Ureter (tissue), 1 donor: ENCODE measurements around the gene KRTAP10-10. TPM values are rescaled to one million over a fixed set of nuclear protein-coding genes. Genes with fewer than 3 reads are reported as not detected.
A peak's percentile ranks its signal among the peaks of the same experiment; 100 is the strongest.
"Not testable (repeated sequence)": the region's sequence is repeated elsewhere in the genome, so short reads cannot be mapped to it uniquely, and the experiment has no call there.

ENCODE experiments used
- DNase-seq: peaks from one replicate; pipeline ENCODE4 v3.0.0-alpha.2; 2020; ENCODE audit warnings: low spot score
- total RNA-seq: library from RNA; stranded (reverse); gene quantifications from one replicate; pipeline ENCODE4 v1.2.4, GENCODE V29; 2023
- donor health status: DM: yes; HTN: yes; CAD: no.

Gene KRTAP10-10
- total RNA-seq, 1 donor from 2014 or later, result not detected

DNA sequence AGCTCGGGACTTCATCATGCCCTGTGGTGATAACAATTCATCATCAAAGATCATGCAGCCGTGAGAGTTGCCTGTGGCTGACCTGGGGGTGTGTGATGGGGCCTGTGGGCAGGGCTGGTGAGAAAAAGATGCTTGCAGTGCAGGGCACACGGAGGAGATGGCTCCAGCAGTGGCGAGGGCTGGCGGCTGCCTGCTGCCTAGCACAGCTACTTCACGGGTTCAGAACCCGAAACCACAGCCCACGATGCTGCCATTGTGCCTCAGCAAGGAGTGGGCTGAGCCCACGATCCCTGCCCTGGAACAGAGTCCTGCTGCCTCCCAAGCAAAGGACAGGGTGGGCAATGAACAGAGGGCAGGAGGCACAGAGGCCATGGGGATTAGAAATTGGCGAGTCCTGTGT, 10.9 kb upstream of the KRTAP10-10 start:
- DNase-seq, result no peak

DNA sequence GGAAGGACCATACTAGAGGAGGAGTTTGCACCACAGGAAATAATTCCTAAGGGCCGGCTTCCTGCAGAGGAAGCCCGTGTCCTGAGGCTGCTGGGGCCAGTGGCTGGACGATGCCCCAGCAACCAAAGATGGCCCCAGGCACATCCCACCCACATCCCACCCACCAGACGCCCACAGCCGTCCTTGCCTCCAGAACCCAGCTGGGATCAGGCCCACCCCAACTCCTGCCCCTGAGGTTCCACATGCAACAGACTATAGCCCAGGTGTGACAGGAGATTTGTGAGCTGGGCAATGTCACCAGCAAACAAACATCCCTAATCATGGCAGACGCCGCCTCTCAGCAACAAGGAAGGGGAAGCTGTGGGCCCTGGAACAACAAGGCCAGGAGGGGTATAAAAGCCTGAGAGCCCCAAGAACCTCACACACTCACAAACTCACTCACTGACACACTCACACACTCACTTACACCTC, 10.4 kb upstream of the KRTAP10-10 start, which contains the start of gene KRTAP10-9:
Gene KRTAP10-9, plus strand, starts transcription at position 421 of the 471 bp plus-strand sequence. CDS start 79 bp downstream, outside the sequence.
- no peak for DNase-seq

DNA sequence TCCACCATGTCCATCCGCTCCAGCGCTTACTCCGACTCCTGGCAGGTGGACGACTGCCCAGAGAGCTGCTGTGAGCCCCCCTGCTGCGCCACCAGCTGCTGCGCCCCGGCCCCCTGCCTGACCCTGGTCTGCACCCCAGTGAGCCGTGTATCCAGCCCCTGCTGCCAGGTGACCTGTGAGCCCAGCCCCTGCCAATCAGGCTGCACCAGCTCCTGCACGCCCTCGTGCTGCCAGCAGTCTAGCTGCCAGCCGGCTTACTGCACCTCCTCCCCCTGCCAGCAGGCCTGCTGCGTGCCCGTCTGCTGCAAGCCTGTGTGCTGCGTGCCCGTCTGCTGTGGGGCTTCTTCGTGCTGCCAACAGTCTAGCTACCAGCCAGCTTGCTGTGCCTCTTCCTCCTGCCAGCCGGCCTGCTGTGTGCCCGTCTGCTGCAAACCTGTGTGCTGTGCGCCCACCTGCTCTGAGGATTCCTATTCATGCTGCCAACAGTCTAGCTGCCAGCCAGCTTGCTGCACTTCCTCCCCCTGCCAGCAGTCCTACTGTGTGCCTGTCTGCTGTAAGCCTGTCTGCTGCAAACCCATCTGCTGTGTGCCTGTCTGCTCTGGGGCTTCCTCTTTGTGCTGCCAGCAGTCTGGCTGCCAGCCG, 9.9 kb upstream of the KRTAP10-10 start:
- not testable (repeated sequence) for DNase-seq

DNA sequence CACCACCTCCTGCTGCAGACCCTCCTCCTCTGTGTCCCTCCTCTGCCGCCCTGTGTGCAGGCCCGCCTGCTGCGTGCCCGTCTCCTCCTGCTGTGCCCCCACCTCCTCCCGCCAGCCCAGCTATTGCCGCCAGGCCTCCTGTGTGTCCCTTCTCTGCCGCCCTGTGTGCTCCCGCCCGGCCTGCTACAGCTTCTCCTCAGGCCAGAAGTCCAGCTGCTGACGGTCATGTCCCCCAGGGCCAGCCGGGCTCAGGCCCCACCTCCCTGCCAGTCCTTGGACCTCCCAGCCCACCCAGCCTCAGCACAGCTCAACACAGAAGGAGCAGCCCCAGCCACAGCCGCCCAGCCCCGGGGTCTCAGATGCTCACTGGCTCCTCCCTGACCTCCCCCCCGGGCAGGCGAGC, 9.3 kb upstream of the KRTAP10-10 start:
- DNase-seq, result peak; percentile 39

DNA sequence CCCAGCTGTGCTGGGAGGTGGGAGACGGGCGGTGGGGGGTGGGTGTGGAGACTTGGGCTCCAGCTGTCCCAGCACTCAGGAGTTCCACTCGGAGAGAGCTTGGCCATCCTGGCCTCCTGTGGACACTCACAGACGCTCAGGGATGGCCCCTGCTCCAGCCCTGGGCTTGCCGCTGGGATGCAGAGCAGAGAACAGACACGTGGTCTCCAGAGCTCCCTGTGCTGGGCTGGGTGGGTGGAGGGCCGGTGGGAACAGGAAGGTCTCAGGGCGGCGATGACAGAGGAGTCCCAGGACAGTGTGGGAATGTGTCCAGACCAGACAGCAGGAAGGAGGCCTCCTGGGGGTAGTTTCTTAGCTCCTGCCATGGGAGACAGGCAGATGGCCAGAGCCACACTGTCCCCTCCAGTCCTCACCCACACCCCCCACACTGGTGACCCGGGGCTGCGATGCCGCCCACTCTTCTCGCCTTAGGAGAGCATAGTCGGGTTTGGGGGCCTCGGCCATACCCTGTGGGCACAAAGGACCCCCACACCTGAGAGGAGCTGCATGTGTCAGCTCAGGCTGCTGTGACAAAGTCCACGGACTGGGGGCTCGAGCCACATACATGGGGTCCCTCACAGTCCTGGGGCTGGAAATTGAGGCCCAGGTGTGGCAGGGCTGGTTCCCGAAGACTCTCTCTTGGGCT, 8.3 kb upstream of the KRTAP10-10 start:
- no peak for DNase-seq

DNA sequence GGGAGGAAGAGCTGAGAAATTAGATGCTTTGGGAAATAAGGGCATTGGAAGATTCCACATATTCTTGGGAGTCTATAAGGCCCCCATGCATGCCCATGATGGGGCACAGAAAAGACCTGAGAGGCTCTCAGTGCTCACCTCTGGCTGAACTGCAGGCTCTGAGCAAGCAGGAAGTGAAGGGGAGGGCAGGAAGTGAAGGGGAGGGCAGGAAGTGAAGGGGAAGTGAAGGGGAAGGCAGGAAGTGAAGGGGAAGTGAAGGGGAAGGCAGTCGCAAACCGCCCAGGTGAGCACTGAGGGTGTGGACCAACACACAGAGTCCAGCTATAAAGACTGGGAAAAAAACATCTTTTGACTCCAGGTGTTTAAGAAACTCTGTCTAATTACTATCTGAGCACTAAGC, 6.7 kb upstream of the KRTAP10-10 start:
- DNase-seq, result no peak

DNA sequence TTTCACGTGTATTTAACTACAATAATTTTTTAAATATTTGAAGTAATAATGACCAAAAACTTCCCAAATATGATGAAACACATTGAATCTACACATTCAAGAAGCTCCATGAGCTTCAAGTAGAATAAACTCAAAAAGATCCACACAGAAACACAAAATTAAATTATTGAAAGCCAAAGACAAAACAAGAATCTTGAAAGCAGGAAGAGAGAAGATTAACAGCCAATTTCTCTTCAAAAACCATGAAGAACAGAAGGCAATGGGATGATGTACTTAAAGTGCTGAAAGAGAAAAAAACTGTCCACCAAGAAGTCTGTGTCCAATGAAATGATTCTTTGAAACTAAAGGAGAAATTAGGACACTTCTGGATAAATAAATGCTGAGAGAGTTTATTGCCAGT, 5.1 kb upstream of the KRTAP10-10 start:
- DNase-seq, result no peak

DNA sequence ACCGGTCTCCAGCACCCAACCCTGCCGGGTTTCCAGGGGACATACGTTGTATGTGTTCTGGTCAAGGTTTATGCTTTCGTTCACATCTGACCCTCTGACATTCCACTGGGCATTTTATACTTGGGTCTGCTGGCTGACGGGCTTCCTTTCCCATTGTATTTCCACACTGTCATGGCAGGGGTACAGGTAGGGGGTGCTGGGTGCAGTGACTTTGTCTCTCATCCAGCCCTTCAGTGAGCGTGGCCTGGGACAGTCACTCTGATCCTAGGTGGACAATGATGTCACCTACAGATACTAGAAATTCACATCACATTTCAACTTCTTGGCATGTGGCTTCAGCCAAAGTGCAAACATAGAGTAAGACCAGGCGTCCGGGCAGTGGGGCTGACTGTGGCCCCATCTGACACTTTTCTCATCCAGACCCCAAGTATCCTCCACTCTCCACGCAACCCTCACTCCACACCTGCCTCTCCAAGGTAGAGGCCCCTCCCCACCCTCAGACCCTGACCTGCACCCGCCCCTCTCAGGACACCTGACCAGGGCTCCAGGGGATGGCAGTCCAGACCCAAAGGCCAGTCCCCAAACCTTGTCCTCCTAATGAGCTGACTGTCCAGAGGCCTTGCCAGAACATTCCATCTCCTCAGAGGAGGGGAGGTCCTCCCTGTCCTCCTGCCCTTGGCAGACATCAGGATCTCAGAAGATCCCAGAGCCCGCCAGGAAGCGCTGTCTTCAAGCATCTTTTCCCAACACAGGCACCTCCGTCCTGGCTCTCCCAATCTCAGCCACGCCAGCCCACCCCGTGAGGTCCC, 743 bp upstream of the KRTAP10-10 start:
- DNase-seq, result no peak

DNA sequence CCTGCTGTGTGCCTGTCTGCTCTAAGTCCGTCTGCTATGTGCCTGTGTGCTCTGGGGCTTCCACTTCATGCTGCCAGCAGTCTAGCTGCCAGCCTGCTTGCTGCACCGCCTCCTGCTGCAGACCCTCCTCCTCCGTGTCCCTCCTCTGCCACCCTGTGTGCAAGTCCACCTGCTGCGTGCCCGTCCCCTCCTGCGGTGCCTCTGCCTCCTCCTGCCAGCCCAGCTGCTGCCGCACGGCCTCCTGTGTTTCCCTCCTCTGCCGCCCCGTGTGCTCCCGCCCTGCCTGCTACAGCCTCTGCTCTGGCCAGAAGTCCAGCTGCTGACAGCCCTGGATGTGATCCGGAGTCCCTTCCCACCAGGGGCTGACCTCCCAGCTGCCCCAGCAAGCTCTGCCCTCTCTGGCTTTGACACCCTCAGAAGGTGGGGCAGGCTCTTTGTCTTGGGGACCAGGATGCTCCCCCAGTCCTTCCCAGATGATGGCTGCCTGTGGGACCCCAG, 744 bp downstream of the KRTAP10-10 start:
- DNase-seq, result not testable (repeated sequence)

DNA sequence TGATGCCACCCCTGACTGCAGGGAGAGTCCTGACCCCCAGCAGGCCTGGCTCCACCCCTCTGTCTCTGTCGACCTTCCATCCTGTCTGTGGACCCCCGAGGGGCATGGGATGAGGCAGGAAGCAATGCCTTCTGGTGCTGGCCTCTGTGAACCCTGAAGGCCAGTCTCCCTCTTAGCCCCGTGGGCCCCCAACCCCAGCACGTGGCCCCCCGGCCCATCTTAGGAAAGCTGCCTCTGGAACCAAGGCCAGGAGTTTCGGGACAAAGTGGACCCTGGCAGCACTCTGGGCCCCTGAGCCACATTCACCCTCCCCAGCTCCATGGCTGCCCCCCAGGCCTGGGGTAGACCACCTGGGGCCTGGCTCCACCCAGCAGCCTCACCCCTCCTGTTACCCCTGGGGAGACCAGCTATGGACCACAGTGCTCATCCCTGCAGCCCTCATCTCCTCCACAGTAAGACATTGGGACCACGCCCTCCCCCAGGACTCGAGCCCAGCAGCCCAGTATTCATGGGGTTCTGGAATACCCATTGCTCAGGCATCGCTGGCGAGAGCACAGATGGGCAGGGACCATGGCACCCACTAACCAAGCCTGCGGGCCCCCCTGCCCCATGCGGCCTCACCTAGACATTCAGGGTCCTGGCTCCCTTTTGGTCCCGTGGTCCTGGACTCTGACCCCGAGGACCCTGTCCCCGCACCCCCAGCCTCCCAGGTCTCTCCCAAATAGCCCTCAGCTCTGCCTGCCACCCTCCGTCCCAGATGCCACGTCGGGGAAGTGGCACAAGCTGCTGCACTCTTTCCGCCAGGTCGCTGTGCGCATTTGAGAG, 1.6 kb downstream of the KRTAP10-10 start:
- not testable (repeated sequence) for DNase-seq

DNA sequence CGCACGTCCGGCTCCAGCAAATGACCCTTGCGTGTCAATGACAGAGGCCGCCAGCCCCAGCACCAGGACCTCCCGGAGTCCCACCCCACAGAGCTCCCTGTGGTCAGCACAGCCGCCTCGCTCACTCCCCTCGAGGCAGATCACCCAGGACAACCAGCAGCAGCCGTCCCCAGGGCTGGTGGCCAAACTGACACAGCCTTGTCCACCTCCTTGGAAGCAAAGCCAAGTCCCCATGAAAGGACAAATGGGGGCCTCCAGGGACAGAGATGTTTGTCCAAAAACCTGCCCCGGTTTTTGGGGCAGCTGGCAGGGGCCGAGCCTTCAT, 2.1 kb downstream of the KRTAP10-10 start:
- DNase-seq, result no peak

DNA sequence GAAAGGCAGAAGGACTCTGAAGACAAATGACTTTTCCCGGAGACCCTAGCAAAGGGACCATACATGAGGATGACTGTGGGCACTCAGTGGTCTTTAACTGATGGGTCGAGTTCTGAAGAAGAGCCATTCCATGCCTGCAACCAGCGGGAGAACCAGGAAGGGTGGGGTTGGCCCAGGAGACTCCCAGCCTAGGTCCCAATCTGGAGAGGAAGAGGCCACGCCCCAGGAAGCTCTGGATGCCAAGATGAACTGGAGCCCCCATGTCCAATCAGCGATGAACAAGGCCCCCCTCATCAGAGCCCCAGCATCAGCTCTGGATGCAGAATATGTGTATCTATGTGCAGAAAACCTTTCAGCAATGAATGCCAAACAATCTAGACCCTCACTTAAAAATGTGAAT, 3.6 kb downstream of the KRTAP10-10 start:
- no peak for DNase-seq

DNA sequence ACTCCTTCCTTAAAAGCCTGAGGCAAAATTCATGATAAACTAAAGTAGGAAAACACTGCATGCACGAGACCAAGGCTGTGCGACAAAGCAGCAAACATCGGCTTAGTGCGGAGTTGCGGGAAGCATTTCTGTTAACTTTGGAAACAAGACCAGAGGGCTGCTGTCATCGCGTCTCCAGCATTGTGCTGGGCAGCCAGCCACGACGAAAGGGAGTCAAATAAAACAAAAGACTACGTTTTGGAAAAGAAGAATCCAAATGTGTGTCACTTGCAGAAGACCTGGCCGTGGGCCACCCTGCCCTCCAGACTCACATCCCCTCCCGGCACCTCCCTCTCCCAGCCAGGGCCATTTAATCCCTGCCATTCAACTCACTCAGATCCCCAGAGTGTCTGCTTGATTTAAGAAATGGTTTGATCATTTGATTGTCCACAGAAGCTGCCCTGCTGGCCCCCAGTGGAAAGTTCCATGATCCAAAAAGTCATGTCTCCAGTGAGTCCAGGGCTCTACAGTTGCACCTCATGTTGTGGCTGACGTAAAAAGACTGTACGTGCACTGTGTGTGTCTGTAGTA, 6.7 kb downstream of the KRTAP10-10 start:
- DNase-seq, result no peak

DNA sequence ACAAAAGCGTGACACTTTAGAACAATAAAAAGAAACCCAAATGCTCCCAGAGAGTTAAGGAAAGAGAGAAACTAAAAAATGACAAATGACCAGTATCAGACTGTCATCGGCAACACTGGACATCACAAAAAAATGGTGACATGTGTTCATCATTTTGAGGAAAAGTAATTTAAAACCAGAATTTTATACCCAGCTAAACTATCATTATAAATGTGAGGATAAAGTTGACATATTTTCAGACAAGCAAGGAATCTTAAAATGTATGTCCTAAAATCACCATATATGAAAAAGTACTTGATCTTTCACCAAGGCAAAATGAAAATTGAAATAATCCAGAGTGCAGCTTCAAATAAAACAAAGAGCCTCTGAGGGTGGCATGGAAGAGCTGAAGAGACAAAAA, 7.7 kb downstream of the KRTAP10-10 start:
- DNase-seq, result no peak

DNA sequence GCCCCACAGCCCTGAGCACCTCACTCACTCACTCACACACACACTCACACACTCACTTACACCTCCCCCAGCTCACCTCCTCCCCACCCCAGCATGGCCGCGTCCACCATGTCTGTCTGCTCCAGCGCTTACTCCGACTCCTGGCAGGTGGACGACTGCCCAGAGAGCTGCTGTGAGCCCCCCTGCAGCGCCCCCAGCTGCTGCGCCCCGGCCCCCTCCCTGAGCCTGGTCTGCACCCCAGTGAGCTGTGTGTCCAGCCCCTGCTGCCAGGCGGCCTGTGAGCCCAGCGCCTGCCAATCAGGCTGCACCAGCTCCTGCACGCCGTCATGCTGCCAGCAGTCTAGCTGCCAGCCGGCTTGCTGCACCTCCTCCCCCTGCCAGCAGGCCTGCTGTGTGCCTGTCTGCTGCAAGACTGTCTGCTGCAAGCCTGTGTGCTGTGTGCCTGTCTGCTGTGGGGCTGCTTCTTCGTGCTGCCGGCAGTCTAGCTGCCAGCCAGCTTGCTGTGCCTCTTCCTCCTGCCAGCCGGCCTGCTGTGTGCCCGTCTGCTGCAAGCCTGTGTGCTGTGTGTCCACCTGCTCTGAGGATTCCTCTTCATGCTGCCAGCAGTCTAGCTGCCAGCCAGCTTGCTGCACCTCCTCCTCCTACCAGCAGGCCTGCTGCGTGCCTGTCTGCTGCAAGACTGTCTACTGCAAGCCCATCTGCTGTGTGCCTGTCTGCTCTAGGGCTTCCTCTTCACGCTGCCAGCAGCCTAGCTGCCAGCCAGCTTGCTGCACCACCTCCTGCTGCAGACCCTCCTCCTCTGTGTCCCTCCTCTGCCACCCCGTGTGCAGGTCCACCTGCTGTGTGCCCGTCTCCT, 9.4 kb downstream of the KRTAP10-10 start, which contains the start of gene KRTAP10-11:
Gene KRTAP10-11, plus strand, starts transcription at position 49 of the 856 bp plus-strand sequence. Its CDS starts 45 bp downstream, at position 94.
- DNase-seq, result not testable (repeated sequence)

DNA sequence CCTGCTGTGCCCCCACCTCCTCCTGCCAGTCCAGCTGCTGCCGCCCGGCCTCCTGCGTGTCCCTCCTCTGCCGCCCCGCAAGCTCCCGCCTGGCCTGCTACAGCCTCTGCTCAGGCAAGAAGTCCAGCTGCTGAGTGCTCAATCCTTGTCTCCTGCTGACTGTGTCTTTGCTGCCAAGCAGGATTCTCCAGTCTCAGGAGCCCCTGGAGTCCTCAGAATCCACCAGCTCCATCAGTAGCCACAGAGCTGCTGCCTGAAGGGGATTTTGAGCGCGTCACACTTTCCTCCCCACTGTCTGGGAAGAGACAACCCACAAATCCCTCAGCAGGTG, 10.0 kb downstream of the KRTAP10-10 start:
- no peak for DNase-seq

DNA sequence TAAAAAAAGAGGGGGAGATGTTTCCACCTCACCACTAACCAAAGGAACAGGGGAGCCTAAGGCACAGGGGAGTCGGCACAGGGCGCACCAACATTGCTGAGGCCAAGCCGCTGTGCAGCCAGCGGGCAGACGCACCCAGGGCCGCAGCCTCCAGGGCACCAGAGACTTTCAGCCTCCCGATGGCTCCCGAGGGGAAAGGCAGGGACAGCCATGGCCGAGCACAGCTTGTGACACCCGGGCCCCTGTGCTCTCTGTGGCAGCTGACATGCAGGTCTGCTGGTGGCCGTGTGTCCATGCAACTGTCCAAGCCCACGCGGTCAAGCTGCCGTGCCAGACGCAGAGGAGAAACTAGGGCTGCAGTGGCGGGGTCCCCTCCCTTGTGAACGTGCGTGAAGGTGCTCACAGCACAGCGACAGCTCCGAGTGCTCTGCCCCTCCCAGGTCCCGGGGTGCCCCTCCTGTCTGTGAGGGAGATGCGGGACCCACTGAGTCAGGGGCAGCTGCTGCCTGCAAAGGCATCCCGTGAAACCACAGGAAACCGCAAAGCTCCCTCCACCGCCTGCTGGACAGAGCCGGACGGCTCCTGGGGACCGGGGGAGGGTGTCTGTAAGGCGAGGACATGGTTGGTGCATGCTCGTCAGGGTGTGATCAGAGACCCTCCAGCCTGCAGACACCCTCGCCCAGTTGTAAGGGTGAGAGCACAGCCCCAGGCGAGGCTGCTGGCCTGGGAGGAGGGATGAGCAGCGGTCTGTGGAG, 11.6 kb downstream of the KRTAP10-10 start:
- DNase-seq, result no peak

DNA sequence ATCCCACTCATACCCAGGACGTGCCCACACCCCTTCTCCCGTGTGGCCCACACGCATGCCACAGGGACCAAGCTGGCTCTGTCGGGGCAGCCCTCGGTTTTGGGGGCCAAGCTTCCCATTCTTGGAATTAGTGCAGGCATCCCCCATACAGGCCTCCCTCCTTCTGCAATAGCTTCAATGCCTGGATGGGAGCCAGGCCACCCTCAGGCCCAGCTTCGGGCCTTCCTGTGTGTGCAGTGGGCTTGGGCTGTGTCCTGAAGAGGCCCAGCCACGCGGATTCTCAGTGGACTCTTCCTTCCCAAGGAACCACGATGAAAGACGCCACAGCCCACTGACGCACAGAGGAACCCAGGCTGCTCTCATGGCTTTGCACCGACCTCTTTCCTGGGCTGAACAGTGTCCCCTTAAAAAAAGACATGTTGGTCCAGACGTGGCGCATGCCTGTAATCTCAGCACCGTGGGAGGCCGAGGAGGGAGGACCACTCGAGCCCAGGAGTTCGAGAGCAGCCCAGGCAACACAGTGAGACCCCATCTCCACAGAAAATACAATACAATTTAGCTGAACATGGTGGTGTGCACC, 12.5 kb downstream of the KRTAP10-10 start:
- DNase-seq, result no peak
